ENCODE data around the gene KRTAP5-4.

- TF ChIP-seq CTCF (conservative IDR thresholded peaks at IDR 0.05; ENCODE audit: low read depth, low read length) (no peak), EZH2 (IDR thresholded peaks at IDR 0.05; ENCODE audit: borderline replicate concordance, low read depth, low read length, poor library complexity, severe bottlenecking) (peak; percentile 61)
Measured at GRCh38 chr11:1572197-1573076, 49.5 kb downstream of the KRTAP5-4 start, which contains the start of gene DUSP8.

Data from A673 (cell line).